Fibroblast of mammary gland (primary cell): ENCODE measurements around the gene LPP.

Source experiments
- DNase-seq: peaks from one replicate; pipeline ENCODE4 v3.0.0-alpha.2; 2010; ENCODE audit warnings: low read depth
- H3K4me3 ChIP-seq: 2 replicates; pipeline ENCODE4 v1.5.1; 2011; ENCODE audit warnings: low read depth, mild to moderate bottlenecking, low read length, moderate library complexity; ENCODE audit not compliant: control insufficient read depth
- TF ChIP-seq, protein P1 (sequence below): conservative IDR thresholded peaks from 2 replicates; pipeline ENCODE4 v1.5.1; 2011; ENCODE audit warnings: low read depth, low read length, inconsistent platforms; ENCODE audit not compliant: control insufficient read depth, insufficient read depth

LPP gene

DNA sequence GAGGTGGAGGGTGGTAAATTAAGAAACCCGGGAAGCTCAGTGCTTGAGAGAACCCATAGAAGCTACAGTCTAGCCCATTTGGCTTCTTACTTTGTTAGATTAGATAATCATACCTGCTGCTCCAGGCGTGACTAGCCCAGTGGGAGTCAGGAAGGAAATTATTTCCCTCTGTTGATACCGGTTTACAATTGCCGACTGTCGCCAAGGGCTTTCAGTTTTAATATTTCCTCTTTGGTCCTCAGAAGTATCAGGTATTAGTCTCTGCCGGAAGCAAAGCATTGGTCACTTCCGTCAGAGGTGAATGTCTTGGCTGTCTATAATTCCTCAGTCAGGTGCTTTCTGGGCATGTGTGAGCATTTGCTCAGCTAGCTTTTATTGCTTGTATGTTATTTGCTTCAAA, 75.2 kb downstream of the LPP start:
- H3K4me3 ChIP-seq = no peak overlapping the region
- TF ChIP-seq, protein P1, sequence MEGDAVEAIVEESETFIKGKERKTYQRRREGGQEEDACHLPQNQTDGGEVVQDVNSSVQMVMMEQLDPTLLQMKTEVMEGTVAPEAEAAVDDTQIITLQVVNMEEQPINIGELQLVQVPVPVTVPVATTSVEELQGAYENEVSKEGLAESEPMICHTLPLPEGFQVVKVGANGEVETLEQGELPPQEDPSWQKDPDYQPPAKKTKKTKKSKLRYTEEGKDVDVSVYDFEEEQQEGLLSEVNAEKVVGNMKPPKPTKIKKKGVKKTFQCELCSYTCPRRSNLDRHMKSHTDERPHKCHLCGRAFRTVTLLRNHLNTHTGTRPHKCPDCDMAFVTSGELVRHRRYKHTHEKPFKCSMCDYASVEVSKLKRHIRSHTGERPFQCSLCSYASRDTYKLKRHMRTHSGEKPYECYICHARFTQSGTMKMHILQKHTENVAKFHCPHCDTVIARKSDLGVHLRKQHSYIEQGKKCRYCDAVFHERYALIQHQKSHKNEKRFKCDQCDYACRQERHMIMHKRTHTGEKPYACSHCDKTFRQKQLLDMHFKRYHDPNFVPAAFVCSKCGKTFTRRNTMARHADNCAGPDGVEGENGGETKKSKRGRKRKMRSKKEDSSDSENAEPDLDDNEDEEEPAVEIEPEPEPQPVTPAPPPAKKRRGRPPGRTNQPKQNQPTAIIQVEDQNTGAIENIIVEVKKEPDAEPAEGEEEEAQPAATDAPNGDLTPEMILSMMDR = no peak
- no peak for DNase-seq

DNA sequence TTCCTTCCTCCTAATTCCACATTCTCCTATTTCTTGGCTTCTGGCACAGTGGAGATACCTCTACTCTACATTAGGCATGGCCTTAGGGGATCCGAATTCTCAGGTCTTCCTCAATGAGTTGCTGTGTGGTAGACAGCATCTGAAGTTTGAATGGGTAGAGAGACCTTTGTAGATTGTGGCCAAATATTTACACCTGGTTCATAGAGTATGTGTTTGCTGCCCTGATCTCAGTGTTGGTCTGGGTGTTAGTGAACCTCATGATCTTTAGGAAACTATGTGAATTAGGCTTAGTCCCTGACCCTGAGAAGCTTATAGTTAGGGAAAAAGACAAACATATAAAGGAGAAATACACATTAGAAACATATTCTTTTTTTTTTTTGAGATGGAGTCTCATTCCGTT, 75.8 kb downstream of the LPP start:
- no peak overlapping the region for H3K4me3 ChIP-seq
- no peak for DNase-seq
- TF ChIP-seq, protein P1 = no peak

DNA sequence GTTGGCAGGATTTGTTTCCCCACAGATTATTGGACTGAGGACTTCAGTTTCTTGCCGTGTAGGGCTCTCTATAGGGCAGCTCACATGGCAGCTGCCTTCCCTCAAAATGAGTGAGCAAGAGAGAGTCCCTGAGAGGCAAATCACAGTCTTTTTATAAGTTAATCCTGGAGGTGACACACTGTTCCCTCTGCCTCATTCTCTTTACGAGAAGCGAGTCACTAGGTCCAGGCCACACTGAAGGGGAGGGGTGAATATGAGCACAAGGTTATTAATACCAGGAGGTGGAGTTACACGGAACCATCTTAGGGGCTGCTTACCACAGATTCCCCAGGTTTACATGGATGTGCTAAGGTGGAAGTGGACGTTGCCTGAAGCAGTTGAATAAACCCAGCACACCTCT, 77.0 kb downstream of the LPP start:
- TF ChIP-seq, protein P1 = no peak

DNA sequence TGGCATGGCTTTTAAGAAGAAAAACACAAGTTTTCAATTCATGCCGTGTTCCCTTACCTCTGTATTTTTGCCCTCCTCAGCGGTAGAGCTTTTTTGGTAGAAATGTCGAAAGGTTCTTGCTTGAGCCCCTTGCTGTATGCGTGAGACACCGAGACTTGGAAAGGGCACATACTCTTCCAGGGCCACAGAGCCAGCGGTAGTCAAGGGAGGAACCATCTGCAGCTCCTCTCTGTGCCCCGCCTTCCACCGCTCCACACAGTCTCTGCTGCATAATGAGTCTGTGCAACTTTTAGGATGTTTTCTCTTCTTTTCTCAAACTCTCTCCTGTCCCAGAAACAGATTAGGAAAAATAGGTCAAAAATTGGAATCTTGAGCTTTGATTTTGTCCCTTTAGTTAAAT, 77.5 kb downstream of the LPP start:
- no peak overlapping the region for H3K4me3 ChIP-seq
- TF ChIP-seq, protein P1 = no peak
- no peak for DNase-seq

More for the DNA sequence above, 77.0 kb downstream of the LPP start:
- H3K4me3 ChIP-seq = no peak overlapping the region
- peak; percentile 78 for DNase-seq

DNA sequence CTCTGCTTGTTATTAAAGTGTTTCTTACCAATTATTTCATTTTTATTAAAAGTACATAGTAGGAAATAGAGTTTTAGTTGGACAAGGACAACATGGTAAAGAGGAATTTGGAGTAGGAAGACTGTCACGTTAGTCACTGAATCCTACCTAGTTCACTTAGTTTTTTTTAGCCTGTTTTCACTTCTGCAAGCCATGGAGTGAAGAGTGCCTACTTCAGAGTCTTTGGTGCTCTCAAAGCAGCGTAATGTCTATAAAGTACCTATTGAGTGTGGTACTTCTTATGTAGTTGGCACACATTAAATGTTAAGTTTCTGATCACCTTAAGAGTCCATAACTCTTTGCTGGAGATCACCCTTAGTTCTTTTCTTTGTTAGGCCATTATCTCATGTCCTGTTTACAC, 78.7 kb downstream of the LPP start:
- TF ChIP-seq, protein P1 = no peak
- no peak overlapping the region for H3K4me3 ChIP-seq
- DNase-seq = no peak

DNA sequence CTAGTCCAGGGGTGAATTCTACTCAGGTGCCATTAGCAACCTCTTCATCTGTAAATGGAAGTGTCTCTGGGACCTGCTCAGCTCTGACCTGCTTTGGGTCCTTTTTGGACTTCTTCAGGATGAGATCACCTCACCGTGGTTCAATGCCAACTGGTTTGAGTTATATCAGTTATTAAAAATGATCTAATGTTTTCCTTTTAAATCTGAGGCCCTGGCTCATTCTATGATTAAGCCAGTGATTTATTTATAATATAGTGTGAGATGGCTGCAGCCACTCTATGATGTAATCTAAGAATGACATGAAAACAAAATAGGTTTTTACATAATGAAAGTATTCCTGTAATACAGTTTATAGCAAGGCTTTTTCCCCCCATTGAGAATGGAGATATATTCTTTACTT, 79.4 kb downstream of the LPP start:
- DNase-seq = peak; percentile 75
- no peak overlapping the region for H3K4me3 ChIP-seq
- TF ChIP-seq, protein P1 = no peak

DNA sequence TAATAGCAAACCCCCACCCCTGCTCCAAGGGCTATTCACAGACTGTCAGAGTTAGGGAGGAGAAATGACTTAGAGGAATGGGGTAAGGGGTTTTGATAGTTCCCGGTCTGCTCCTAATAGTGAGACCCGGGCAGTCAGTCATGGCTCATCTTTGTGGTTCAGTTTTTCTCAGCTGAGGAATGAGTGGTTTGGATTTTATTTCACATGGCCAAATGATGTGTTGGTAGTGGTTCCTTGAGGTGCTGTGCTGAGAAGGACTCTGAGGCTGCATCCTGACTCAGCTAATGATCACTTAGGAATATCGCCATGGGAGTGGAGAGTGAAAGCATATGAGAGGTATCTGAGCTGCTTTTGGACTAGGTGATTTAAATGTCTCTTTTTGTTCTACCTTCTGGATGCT, 80.2 kb downstream of the LPP start:
- TF ChIP-seq, protein P1 = no peak
- no peak overlapping the region for H3K4me3 ChIP-seq
- peak; percentile 86 for DNase-seq
